ENCODE data around the gene PSMD5. TPM values are rescaled to one million over a fixed set of nuclear protein-coding genes. Genes with fewer than 3 reads are reported as not detected.

The PSMD5 gene
- total RNA-seq, 1 experiment from 2014 or later, result 53.0 TPM

DNA sequence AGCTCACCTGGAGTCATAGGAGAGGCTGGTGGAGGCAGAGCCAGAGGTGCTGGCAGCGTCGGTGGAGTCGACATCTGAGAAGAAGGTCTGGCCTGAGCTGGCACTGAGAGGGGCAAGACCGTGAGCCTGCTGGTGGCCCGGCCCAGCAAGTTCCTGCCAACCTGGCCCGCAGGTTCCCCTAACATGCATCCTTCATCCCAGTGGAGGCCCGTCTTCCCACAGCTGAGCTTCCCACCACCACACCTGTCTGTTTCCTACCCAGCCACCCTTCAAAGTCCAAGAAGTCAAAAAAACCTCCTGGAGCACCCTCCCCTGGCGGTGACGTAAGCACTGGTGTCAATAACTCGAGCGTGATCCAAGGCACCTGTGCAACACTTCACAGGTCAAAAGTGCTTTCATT lies 17.4 kb upstream of the PSMD5 start:
- BruUV-seq (replicated peaks), result no TSS peak
- ChIA-PET POLR2A (no interaction called here), CTCF (no interaction called here)
- DNase-seq (ENCODE audit: low read depth, low spot score), result no peak
- in situ Hi-C loops (cut with HindIII; ENCODE audit: low pct_unique_long_range_greater_than_20kb, low sequenced_read_pairs) (no loop called here), intact Hi-C loops (cut with micrococcal nuclease; ENCODE audit: unreplicated experiment) (no loop called here)
- no peak overlapping the region for H3K27ac ChIP-seq (ENCODE audit: low read length)
- no peaks in the 10 kb centered on the region for H3K27me3 ChIP-seq (ENCODE audit: control insufficient read depth, insufficient read depth, low read length)
- H3K4me1 ChIP-seq (ENCODE audit: control insufficient read depth, insufficient read depth, low read length), result no peaks in the 10 kb centered on the region
- ATAC-seq, result no peak
- TF ChIP-seq, protein P1, sequence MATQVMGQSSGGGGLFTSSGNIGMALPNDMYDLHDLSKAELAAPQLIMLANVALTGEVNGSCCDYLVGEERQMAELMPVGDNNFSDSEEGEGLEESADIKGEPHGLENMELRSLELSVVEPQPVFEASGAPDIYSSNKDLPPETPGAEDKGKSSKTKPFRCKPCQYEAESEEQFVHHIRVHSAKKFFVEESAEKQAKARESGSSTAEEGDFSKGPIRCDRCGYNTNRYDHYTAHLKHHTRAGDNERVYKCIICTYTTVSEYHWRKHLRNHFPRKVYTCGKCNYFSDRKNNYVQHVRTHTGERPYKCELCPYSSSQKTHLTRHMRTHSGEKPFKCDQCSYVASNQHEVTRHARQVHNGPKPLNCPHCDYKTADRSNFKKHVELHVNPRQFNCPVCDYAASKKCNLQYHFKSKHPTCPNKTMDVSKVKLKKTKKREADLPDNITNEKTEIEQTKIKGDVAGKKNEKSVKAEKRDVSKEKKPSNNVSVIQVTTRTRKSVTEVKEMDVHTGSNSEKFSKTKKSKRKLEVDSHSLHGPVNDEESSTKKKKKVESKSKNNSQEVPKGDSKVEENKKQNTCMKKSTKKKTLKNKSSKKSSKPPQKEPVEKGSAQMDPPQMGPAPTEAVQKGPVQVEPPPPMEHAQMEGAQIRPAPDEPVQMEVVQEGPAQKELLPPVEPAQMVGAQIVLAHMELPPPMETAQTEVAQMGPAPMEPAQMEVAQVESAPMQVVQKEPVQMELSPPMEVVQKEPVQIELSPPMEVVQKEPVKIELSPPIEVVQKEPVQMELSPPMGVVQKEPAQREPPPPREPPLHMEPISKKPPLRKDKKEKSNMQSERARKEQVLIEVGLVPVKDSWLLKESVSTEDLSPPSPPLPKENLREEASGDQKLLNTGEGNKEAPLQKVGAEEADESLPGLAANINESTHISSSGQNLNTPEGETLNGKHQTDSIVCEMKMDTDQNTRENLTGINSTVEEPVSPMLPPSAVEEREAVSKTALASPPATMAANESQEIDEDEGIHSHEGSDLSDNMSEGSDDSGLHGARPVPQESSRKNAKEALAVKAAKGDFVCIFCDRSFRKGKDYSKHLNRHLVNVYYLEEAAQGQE (IDR thresholded peaks at IDR 0.05; ENCODE audit: insufficient read depth in 1 of 2, low read depth in 2 of 2, low read length in 1 of 2), result no peak
- no peak for TF ChIP-seq TCF7L2 (IDR thresholded peaks at IDR 0.05; ENCODE audit: low read depth, low read length)
- TF ChIP-seq POLR2AphosphoS5 (IDR thresholded peaks at IDR 0.05; ENCODE audit: low read depth, low read length), result no peak
- TF ChIP-seq SIN3A (IDR thresholded peaks at IDR 0.05; ENCODE audit: borderline replicate concordance, insufficient read depth, low read depth, low read length), result no peak
- TF ChIP-seq, protein P2, sequence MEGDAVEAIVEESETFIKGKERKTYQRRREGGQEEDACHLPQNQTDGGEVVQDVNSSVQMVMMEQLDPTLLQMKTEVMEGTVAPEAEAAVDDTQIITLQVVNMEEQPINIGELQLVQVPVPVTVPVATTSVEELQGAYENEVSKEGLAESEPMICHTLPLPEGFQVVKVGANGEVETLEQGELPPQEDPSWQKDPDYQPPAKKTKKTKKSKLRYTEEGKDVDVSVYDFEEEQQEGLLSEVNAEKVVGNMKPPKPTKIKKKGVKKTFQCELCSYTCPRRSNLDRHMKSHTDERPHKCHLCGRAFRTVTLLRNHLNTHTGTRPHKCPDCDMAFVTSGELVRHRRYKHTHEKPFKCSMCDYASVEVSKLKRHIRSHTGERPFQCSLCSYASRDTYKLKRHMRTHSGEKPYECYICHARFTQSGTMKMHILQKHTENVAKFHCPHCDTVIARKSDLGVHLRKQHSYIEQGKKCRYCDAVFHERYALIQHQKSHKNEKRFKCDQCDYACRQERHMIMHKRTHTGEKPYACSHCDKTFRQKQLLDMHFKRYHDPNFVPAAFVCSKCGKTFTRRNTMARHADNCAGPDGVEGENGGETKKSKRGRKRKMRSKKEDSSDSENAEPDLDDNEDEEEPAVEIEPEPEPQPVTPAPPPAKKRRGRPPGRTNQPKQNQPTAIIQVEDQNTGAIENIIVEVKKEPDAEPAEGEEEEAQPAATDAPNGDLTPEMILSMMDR (IDR thresholded peaks at IDR 0.05), result no peak
- H3K9me3 ChIP-seq (ENCODE audit: control insufficient read depth, insufficient read depth, low read depth, low read length), result no peaks in the 10 kb centered on the region
- H3K4me3 ChIP-seq (ENCODE audit: low read depth in 2 of 2, low read length in 2 of 2), result no peak overlapping the region
- peaks cover 2% of the 10 kb centered on the region; the same call in 1 of the 2 replicates for H3K36me3 ChIP-seq (ENCODE audit: control insufficient read depth, insufficient read depth, low read length)

DNA sequence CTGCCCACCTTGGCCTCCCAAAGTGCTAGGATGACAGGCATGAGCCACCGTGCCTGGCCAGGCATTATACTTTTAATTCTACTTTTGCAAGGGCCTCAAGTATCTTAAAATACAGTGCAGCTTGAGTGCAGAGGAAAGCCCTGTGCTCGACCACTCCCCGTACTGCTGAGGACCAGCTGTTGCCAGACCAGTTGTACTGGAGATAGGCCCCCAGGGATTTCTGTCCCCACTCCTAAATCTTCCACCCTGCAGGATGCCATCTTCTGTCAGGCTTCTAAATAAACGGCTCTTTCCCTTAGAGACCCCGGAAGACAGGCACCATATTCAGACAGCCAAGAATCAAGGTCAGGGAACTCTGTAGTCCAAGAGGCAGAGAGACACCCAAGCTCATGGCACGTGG lies 16.6 kb upstream of the PSMD5 start:
- Histone ChIP-seq H3K4me3 (ENCODE audit: low read depth in 2 of 2, low read length in 2 of 2) (no peak overlapping the region), H3K27me3 (ENCODE audit: control insufficient read depth, insufficient read depth, low read length) (no peaks in the 10 kb centered on the region), H3K27ac (ENCODE audit: low read length) (no peak overlapping the region), H3K9me3 (ENCODE audit: control insufficient read depth, insufficient read depth, low read depth, low read length) (no peaks in the 10 kb centered on the region), H3K36me3 (ENCODE audit: control insufficient read depth, insufficient read depth, low read length) (peaks cover 2% of the 10 kb centered on the region; the same call in 1 of the 2 replicates), H3K4me1 (ENCODE audit: control insufficient read depth, insufficient read depth, low read length) (no peaks in the 10 kb centered on the region)
- no peak for ATAC-seq
- ChIA-PET POLR2A (no interaction called here), CTCF (no interaction called here)
- BruUV-seq (replicated peaks), result no TSS peak
- DNase-seq (ENCODE audit: low read depth, low spot score), result no peak
- TF ChIP-seq SIN3A (IDR thresholded peaks at IDR 0.05; ENCODE audit: borderline replicate concordance, insufficient read depth, low read depth, low read length) (no peak), POLR2AphosphoS5 (IDR thresholded peaks at IDR 0.05; ENCODE audit: low read depth, low read length) (no peak), TCF7L2 (IDR thresholded peaks at IDR 0.05; ENCODE audit: low read depth, low read length) (no peak)
- TF ChIP-seq, protein P1 (IDR thresholded peaks at IDR 0.05; ENCODE audit: insufficient read depth in 1 of 2, low read depth in 2 of 2, low read length in 1 of 2), result no peak
- TF ChIP-seq, protein P2 (IDR thresholded peaks at IDR 0.05), result no peak
- in situ Hi-C loops (cut with HindIII; ENCODE audit: low pct_unique_long_range_greater_than_20kb, low sequenced_read_pairs), result no loop called here
- intact Hi-C loops (cut with micrococcal nuclease; ENCODE audit: unreplicated experiment), result no loop called here
